ENCODE results near the gene FAM228B. TPM values are rescaled to one million over a fixed set of nuclear protein-coding genes. Genes with fewer than 3 reads are reported as not detected.

FAM228B gene
- 32.9 to 38.0 TPM (median 33.0 TPM) in 3 replicates for total RNA-seq

DNA sequence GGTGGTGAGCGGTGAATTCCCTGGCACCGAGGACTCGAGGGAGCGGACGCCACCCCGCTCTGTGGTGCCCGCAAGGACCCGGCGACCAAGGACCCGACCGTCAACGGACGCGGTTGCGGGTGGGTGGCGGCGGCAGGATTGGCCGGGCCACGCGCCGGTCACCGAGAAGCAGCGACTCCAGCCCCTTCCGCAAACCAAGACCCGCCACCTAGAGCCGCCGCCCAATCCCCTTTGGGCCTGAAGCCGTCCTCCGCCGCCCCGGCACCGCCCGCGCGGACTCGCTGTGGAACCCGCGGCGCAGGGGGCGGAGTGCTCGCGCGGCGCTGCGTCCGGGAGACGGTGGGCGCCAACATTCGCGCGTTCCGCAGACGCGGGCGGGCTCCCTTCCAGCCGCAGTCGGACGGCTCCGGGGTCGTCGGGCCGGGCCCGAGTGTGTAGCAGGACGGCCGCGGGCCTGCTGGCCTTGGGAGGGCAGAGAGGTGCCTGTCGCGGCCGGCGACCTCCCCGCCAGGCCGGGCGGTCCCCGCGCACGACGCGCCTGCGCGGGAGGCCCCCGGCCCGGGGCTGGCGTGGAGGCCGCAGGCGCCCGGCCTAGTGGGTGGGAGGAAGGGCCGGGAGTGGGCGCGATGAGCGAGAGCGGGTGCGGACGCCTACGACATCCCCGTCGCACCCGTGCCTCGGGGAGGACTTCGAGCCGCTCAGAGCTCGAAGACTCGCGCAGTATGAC lies at the start of gene FAM228B, which contains the start of gene PFN4:
TSS of gene FAM228B (plus strand) at position 275 of the 727 bp plus-strand sequence. CDS start 893 bp downstream, outside the sequence.
TSS of gene PFN4 (minus strand) at position 140 of the 727 bp plus-strand sequence. CDS start 799 bp downstream, outside the sequence.
- peaks cover 3% of the 10 kb centered on the region for H3K9me3 Mint-ChIP-seq
- TF ChIP-seq, protein P1, sequence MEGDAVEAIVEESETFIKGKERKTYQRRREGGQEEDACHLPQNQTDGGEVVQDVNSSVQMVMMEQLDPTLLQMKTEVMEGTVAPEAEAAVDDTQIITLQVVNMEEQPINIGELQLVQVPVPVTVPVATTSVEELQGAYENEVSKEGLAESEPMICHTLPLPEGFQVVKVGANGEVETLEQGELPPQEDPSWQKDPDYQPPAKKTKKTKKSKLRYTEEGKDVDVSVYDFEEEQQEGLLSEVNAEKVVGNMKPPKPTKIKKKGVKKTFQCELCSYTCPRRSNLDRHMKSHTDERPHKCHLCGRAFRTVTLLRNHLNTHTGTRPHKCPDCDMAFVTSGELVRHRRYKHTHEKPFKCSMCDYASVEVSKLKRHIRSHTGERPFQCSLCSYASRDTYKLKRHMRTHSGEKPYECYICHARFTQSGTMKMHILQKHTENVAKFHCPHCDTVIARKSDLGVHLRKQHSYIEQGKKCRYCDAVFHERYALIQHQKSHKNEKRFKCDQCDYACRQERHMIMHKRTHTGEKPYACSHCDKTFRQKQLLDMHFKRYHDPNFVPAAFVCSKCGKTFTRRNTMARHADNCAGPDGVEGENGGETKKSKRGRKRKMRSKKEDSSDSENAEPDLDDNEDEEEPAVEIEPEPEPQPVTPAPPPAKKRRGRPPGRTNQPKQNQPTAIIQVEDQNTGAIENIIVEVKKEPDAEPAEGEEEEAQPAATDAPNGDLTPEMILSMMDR (IDR thresholded peaks at IDR 0.05; ENCODE audit: unreplicated experiment), result no peak
- H3K27me3 Mint-ChIP-seq (ENCODE audit: low read depth), result no peaks in the 10 kb centered on the region
- peak within 1 kb of the TSS; percentile 98 for H3K27ac Mint-ChIP-seq
- peaks cover 26% of the 10 kb centered on the region for H3K4me1 Mint-ChIP-seq
- DNase-seq (ENCODE audit: low spot score in 2 of 2, unreplicated experiment in 2 of 2), result peak; percentile 69 to 85
- H3K4me3 Mint-ChIP-seq, result peak within 1 kb of the TSS; percentile 78
- peaks cover 14% of the 10 kb centered on the region for H3K36me3 Mint-ChIP-seq

DNA sequence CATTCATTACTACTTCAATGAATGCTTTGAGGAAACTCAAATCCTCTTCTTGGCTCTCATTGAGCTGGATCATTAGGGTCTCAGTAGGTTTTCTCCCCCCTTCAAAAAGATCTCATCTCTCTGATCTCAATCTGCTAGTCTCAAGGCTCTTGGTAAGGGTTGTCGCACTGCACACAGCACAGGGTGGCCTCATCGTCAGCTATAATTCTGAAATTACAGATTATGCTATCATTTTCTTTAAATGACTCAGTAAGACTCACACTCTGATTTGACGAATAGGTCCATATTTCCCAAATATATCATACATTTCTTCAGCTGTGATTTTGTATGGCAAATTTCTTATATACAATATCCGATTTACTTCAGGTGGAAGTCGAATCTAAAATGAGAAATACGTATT lies 49.5 kb upstream of the FAM228B start:
- Mint-ChIP-seq H3K36me3 (peaks cover 12% of the 10 kb centered on the region), H3K4me3 (no peak overlapping the region), H3K4me1 (peaks cover 21% of the 10 kb centered on the region), H3K9me3 (no peaks in the 10 kb centered on the region), H3K27me3 (ENCODE audit: low read depth) (no peaks in the 10 kb centered on the region), H3K27ac (peak overlapping the region; percentile 11)
- TF ChIP-seq, protein P1 (IDR thresholded peaks at IDR 0.05; ENCODE audit: unreplicated experiment), result no peak
- DNase-seq (ENCODE audit: low spot score in 2 of 2, unreplicated experiment in 2 of 2), result no peak

DNA sequence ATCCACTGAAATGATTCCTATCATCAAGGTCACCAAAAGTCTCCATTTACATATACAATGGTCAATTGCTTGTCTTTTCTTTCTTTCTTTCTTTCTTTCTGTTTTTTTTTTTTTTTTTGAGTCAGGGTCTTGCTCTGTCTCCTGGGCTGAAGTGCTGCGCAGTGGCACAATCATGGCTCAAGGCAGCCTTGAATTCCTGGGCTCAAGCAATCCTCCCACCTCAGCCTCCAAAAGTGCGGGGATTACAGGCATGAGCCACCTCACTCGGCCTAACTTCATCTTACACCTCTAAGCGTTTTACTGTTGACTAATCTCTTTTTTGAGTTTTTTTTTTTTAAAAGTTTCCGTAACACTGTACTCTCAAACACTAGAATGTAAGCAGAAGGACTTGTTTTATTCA lies 48.0 kb upstream of the FAM228B start:
- Mint-ChIP-seq H3K36me3 (peaks cover 12% of the 10 kb centered on the region), H3K27me3 (ENCODE audit: low read depth) (no peaks in the 10 kb centered on the region), H3K4me3 (peak overlapping the region; percentile 96), H3K4me1 (peaks cover 21% of the 10 kb centered on the region), H3K9me3 (no peaks in the 10 kb centered on the region), H3K27ac (peak overlapping the region; percentile 99)
- no peak for DNase-seq (ENCODE audit: low spot score in 2 of 2, unreplicated experiment in 2 of 2)
- TF ChIP-seq, protein P1 (IDR thresholded peaks at IDR 0.05; ENCODE audit: unreplicated experiment), result no peak

DNA sequence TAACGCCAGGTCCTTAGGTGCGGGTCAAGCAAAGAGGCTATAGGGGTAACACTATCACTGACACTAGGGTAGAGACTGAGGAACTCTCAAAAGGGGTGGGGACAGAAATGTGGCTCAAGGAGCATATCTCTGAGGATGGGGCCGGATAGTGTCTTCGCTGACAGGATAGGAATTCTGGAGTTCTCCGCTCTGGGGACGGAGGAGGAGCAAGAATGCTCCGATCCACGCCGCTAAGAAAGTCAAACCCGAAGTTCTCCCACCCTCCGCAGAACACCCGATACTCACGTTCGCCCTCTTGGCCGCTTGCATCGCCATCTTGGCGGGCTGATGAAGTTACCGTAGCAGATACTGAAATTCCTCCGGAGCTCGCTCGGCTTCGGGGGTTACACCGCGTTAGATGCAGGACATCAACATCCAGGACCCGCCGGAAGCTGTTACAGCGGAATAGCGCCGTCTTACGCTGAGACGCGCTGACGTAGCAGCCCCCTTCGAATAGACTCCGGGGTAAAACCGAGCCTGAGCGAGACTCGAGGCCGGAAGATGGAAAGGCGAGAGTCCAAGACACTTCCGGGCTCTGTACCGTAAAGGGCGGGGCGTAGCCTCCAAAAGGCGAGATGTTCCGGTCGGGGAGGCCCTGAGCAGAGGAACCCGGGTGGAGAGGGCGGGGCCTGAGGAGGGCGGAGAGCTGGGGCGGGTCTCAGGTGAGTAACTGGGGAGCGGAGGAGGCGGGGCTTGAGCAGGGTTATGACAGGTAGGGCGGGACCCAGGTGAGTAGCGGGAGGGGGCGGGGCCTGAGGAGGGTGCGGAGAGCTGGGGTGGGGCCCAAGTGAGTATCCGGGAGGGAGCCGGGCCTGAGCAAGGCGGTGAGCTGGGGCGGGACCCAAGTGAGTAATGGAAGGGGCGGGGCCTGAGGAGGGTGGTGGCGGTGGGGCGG lies 47.1 kb upstream of the FAM228B start, which contains the start of gene SF3B6:
TSS of gene SF3B6 (minus strand) at position 412 of the 934 bp plus-strand sequence. CDS start at position 315, 97 bp downstream.
- Mint-ChIP-seq H3K4me3 (peak within 1 kb of the TSS; percentile 96), H3K4me1 (peaks cover 21% of the 10 kb centered on the region), H3K27ac (peak within 1 kb of the TSS; percentile 99), H3K9me3 (no peaks in the 10 kb centered on the region), H3K36me3 (peaks cover 14% of the 10 kb centered on the region), H3K27me3 (ENCODE audit: low read depth) (no peaks in the 10 kb centered on the region)
- DNase-seq (ENCODE audit: low spot score in 2 of 2, unreplicated experiment in 2 of 2), result peak; percentile 99
- TF ChIP-seq, protein P1 (IDR thresholded peaks at IDR 0.05; ENCODE audit: unreplicated experiment), result no peak

DNA sequence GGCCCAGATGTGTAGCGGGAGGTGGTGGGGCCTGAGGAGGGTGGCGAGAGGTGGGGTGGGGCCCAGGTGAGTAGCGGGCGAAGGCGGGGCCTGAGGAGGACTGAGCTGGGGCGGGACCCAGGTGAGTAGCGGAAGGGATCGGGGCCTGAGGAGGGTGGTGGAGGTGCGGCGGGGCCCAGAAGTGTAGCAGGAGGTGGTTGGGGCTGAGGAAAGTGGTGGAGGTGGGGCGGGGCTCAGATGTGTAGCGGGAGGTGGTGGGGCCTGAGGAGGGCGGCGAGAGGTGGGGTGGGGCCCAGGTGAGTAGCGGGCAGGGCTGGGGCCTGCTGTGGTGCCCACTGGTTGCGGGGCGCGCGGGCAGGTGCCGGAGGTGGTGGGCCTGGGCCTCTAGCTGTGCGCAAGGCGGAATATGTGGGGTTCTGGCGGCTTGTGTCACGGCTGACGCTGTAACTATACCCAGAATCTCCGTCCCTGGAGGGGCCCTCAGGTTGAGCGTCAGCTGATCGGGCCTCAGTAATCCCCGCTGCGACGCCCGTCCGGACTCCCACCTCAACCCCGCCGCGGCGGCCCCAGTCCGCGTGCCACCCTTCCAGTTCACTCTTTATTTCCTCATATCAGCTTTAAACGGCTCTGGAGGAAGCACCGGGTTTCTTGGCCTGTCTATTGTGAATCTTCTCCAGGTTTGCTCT lies 46.3 kb upstream of the FAM228B start:
- H3K27ac Mint-ChIP-seq, result peak overlapping the region; percentile 99
- TF ChIP-seq, protein P1 (IDR thresholded peaks at IDR 0.05; ENCODE audit: unreplicated experiment), result no peak
- peak in 1 of 2 experiments; percentile 33 for DNase-seq (ENCODE audit: low spot score in 2 of 2, unreplicated experiment in 2 of 2)
- no peaks in the 10 kb centered on the region for H3K9me3 Mint-ChIP-seq
- H3K27me3 Mint-ChIP-seq (ENCODE audit: low read depth), result no peaks in the 10 kb centered on the region
- peak overlapping the region; percentile 96 for H3K4me3 Mint-ChIP-seq
- peaks cover 17% of the 10 kb centered on the region for H3K36me3 Mint-ChIP-seq
- peaks cover 21% of the 10 kb centered on the region for H3K4me1 Mint-ChIP-seq

Data from mesothelial cell of epicardium (in vitro differentiated cells).